ENCODE results near the gene AHDC1.

- TF ChIP-seq CTCF (IDR thresholded peaks at IDR 0.05): no peak
- TF ChIP-seq JUN (CRISPR knock-in tag; IDR thresholded peaks at IDR 0.05): no peak
- TF ChIP-seq USF2 (CRISPR knock-in tag; IDR thresholded peaks at IDR 0.05): no peak
- no peak for TF ChIP-seq AR (CRISPR knock-in tag; IDR thresholded peaks at IDR 0.05)
- no peak for TF ChIP-seq TP53 (CRISPR knock-in tag; IDR thresholded peaks at IDR 0.05)
- TF ChIP-seq GRHL2 (CRISPR knock-in tag; IDR thresholded peaks at IDR 0.05; ENCODE audit: insufficient replicate concordance, severe bottlenecking): no peak
Observed at GRCh38 chr1:27630859-27631491, 27.0 kb upstream of the AHDC1 start.

Measured in WTC11 (cell line).